IPS-18c (cell line): ENCODE data around the gene CNR2.
"Not testable (repeated sequence)": the region's sequence is repeated elsewhere in the genome, so short reads cannot be mapped to it uniquely, and the experiment has no call there.

Source experiments
- H3K4me3 ChIP-seq: 2 replicates; pipeline ENCODE4 v1.7.0; 2013; ENCODE audit warnings: low read depth, mild to moderate bottlenecking, low read length, moderate library complexity; ENCODE audit not compliant: insufficient read depth
- H3K9me3 ChIP-seq: one replicate; pipeline ENCODE4 v1.6.1; 2013; ENCODE audit warnings: mild to moderate bottlenecking, low read length, moderate library complexity; ENCODE audit not compliant: control insufficient read depth, insufficient read depth

The CNR2 gene

GRCh38 chr1:23865543-23865930 is 47.6 kb downstream of the CNR2 start:
- Histone ChIP-seq H3K4me3 (no peak overlapping the region), H3K9me3 (no peaks in the 10 kb centered on the region)

- Histone ChIP-seq H3K9me3 (no peaks in the 10 kb centered on the region), H3K4me3 (no peak overlapping the region)
Observed at GRCh38 chr1:23864801-23865542, 48.2 kb downstream of the CNR2 start.

GRCh38 chr1:23862640-23863039 is 50.5 kb downstream of the CNR2 start:
- no peaks in the 10 kb centered on the region for H3K9me3 ChIP-seq
- H3K4me3 ChIP-seq, result no peak overlapping the region

GRCh38 chr1:23854568-23854967 is 58.6 kb downstream of the CNR2 start:
- Histone ChIP-seq H3K9me3 (peaks cover 2% of the 10 kb centered on the region), H3K4me3 (no peak overlapping the region)

GRCh38 chr1:23853124-23853523 is 60.0 kb downstream of the CNR2 start:
- not testable (repeated sequence) for H3K4me3 ChIP-seq, H3K9me3 ChIP-seq

- not testable (repeated sequence) for H3K4me3 ChIP-seq, H3K9me3 ChIP-seq
Observed at GRCh38 chr1:23851406-23851805, 61.8 kb downstream of the CNR2 start.

- H3K9me3 ChIP-seq, result peaks cover 2% of the 10 kb centered on the region
- no peak overlapping the region for H3K4me3 ChIP-seq
Observed at GRCh38 chr1:23848673-23849616, 64.2 kb downstream of the CNR2 start.

GRCh38 chr1:23847482-23848095 is 65.6 kb downstream of the CNR2 start:
- not testable (repeated sequence) for H3K9me3 ChIP-seq, H3K4me3 ChIP-seq

GRCh38 chr1:23845163-23845562 is 68.0 kb downstream of the CNR2 start:
- Histone ChIP-seq H3K9me3 (peaks cover 2% of the 10 kb centered on the region), H3K4me3 (no peak overlapping the region)

- peaks cover 2% of the 10 kb centered on the region for H3K9me3 ChIP-seq
Observed at GRCh38 chr1:23843644-23844043, 69.5 kb downstream of the CNR2 start.

GRCh38 chr1:23838401-23838866 is 74.7 kb downstream of the CNR2 start:
- Histone ChIP-seq H3K4me3 (peak overlapping the region; percentile 51; the same call in 1 of the 2 replicates), H3K9me3 (no peaks in the 10 kb centered on the region)

More at GRCh38 chr1:23843644-23844043, 69.5 kb downstream of the CNR2 start:
- no peak overlapping the region for H3K4me3 ChIP-seq

GRCh38 chr1:23837908-23838307 is 75.3 kb downstream of the CNR2 start:
- Histone ChIP-seq H3K4me3 (peak overlapping the region; percentile 51), H3K9me3 (no peaks in the 10 kb centered on the region)

GRCh38 chr1:23836037-23836436 is 77.1 kb downstream of the CNR2 start:
- H3K9me3 ChIP-seq, result no peaks in the 10 kb centered on the region
- no peak overlapping the region for H3K4me3 ChIP-seq

GRCh38 chr1:23834156-23834555 is 79.0 kb downstream of the CNR2 start:
- not testable (repeated sequence) for H3K9me3 ChIP-seq, H3K4me3 ChIP-seq

- no peaks in the 10 kb centered on the region for H3K9me3 ChIP-seq
- no peak overlapping the region for H3K4me3 ChIP-seq
Observed at GRCh38 chr1:23827717-23828116, 85.4 kb downstream of the CNR2 start.

- H3K9me3 ChIP-seq, H3K4me3 ChIP-seq: not testable (repeated sequence)
Observed at GRCh38 chr1:23826590-23826989, 86.6 kb downstream of the CNR2 start.

GRCh38 chr1:23825762-23826522 is 87.2 kb downstream of the CNR2 start:
- Histone ChIP-seq H3K9me3 (no peaks in the 10 kb centered on the region), H3K4me3 (peak overlapping the region; percentile 25; the same call in 1 of the 2 replicates)
